NB4 (cell line): Measurements from ENCODE around the gene STRA6.

Experiments
- DNase-seq: peaks from one replicate; pipeline ENCODE4 v3.0.0; 2010; ENCODE audit warnings: low read depth
- H3K4me3 ChIP-seq: one replicate; pipeline ENCODE4 v1.5.1; 2011; ENCODE audit warnings: mild to moderate bottlenecking, low read depth, low read length, moderate library complexity
- MAX ChIP-seq: IDR thresholded peaks from 2 replicates; pipeline ENCODE4 v1.6.1; 2011; ENCODE audit warnings: low read depth, low read length
- MYC ChIP-seq: IDR thresholded peaks from 2 replicates; pipeline ENCODE4 v1.6.1; 2011; ENCODE audit warnings: low read depth, low read length
- POLR2A ChIP-seq: IDR thresholded peaks from 2 replicates; pipeline ENCODE4 v1.6.1; 2011; ENCODE audit warnings: mild to moderate bottlenecking; ENCODE audit not compliant: insufficient read length; ENCODE audit errors: extremely low read depth
- TF ChIP-seq, protein P1 (sequence below): IDR thresholded peaks from one replicate; pipeline ENCODE4 v1.5.1; 2012; ENCODE audit warnings: low read depth, low read length

STRA6 gene

GRCh38 chr15:74141591-74141990 lies 61.0 kb downstream of the STRA6 start:
- DNase-seq = no peak
- TF ChIP-seq MAX = no peak
- no peak for TF ChIP-seq MYC
- TF ChIP-seq, protein P1, sequence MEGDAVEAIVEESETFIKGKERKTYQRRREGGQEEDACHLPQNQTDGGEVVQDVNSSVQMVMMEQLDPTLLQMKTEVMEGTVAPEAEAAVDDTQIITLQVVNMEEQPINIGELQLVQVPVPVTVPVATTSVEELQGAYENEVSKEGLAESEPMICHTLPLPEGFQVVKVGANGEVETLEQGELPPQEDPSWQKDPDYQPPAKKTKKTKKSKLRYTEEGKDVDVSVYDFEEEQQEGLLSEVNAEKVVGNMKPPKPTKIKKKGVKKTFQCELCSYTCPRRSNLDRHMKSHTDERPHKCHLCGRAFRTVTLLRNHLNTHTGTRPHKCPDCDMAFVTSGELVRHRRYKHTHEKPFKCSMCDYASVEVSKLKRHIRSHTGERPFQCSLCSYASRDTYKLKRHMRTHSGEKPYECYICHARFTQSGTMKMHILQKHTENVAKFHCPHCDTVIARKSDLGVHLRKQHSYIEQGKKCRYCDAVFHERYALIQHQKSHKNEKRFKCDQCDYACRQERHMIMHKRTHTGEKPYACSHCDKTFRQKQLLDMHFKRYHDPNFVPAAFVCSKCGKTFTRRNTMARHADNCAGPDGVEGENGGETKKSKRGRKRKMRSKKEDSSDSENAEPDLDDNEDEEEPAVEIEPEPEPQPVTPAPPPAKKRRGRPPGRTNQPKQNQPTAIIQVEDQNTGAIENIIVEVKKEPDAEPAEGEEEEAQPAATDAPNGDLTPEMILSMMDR = no peak
- TF ChIP-seq POLR2A = no peak

GRCh38 chr15:74138642-74139041 lies 63.9 kb downstream of the STRA6 start:
- TF ChIP-seq MAX (no peak), MYC (no peak), POLR2A (no peak)
- TF ChIP-seq, protein P1 = no peak
- DNase-seq = no peak
- no peak overlapping the region for H3K4me3 ChIP-seq

More at GRCh38 chr15:74141591-74141990, 61.0 kb downstream of the STRA6 start:
- no peak overlapping the region for H3K4me3 ChIP-seq

- TF ChIP-seq MAX (no peak), MYC (no peak), POLR2A (no peak)
- TF ChIP-seq, protein P1 = no peak
- DNase-seq = no peak
- no peak overlapping the region for H3K4me3 ChIP-seq
Observed at GRCh38 chr15:74137537-74137894, 65.1 kb downstream of the STRA6 start.

DNA sequence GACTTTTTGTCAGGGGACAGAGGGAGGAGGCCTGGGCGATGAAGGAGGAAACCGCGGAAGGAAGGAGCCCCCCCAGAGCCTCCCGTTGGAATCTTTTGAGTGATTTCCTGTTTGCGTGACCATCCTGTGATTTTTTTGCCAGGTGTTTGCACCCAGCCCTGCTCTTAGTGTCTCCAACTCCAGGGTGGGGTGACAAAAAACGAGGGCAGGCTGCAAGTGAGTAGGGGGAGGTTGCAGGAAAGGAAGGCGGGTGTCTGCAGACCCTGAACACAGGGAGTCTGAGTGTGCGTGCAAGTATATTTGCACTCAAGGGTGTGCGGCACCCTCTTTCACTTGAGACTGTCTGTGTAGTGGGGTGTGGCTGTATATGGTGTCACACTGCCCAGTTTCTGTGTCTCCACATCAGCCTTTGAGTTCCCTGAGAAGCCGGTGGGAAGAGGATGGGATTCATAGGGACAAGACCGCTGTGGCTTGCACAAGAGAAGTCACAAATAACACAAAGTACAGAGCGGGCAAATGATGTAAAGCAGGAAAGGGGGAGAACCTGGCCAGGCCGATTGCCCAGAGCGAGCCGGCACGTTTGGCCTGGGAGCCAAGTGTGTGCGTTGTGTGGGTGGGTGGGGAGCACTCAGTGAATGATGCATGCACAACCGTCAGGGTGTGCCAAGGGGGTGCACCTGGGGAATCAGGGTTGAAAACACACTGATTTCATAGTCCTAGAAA lies 65.6 kb downstream of the STRA6 start:
- DNase-seq = no peak
- TF ChIP-seq POLR2A = no peak
- TF ChIP-seq MYC = no peak
- no peak for TF ChIP-seq MAX
- TF ChIP-seq, protein P1 = no peak
- no peak overlapping the region for H3K4me3 ChIP-seq

DNA sequence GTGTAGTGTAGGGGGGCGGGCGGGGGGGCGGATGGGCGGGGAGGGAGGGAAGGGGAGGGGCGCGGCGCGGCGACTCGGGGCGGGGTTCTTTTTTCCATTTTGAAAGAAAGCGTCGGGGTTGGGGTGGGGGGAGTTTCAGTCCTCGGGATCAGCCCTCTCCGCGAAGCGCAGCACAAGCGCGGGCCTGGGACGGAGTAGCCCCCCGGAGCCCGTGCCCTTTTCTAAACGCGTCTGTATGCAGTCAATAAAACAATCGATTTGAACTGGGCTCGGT lies 66.1 kb downstream of the STRA6 start:
- DNase-seq = no peak
- no peak for TF ChIP-seq MAX
- TF ChIP-seq POLR2A = no peak
- TF ChIP-seq, protein P1 = no peak
- TF ChIP-seq MYC = no peak
- H3K4me3 ChIP-seq = no peak overlapping the region
